ENCODE data around the gene NDNF.

DNA sequence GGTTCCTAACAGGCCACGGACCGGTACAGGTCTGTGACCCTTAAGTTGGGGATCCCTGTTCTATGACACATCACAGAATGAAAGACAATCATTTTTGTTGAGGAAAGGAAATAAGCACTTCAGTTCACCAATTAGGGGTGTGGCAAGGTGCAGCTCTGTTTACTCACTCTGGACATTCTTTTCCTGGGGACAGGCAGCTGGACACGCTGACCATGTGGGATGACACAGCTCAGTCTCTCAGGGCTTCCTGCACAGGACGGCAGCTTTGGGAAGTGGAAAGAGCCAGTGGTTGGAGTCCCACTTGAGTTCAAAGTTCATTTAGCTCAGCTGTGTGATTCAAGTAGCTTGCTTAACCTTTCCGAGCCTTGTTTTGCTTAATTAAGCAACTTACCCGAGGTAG lies 55.7 kb downstream of the NDNF start:
- no peak for TF ChIP-seq ATF1 (CRISPR knock-in tag; IDR thresholded peaks at IDR 0.05)
- TF ChIP-seq, protein P1, sequence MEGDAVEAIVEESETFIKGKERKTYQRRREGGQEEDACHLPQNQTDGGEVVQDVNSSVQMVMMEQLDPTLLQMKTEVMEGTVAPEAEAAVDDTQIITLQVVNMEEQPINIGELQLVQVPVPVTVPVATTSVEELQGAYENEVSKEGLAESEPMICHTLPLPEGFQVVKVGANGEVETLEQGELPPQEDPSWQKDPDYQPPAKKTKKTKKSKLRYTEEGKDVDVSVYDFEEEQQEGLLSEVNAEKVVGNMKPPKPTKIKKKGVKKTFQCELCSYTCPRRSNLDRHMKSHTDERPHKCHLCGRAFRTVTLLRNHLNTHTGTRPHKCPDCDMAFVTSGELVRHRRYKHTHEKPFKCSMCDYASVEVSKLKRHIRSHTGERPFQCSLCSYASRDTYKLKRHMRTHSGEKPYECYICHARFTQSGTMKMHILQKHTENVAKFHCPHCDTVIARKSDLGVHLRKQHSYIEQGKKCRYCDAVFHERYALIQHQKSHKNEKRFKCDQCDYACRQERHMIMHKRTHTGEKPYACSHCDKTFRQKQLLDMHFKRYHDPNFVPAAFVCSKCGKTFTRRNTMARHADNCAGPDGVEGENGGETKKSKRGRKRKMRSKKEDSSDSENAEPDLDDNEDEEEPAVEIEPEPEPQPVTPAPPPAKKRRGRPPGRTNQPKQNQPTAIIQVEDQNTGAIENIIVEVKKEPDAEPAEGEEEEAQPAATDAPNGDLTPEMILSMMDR (IDR thresholded peaks at IDR 0.05) = no peak
- no peak for TF ChIP-seq ZNF232 (CRISPR knock-in tag; IDR thresholded peaks at IDR 0.05)
- TF ChIP-seq, protein P2, sequence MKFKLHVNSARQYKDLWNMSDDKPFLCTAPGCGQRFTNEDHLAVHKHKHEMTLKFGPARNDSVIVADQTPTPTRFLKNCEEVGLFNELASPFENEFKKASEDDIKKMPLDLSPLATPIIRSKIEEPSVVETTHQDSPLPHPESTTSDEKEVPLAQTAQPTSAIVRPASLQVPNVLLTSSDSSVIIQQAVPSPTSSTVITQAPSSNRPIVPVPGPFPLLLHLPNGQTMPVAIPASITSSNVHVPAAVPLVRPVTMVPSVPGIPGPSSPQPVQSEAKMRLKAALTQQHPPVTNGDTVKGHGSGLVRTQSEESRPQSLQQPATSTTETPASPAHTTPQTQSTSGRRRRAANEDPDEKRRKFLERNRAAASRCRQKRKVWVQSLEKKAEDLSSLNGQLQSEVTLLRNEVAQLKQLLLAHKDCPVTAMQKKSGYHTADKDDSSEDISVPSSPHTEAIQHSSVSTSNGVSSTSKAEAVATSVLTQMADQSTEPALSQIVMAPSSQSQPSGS (CRISPR knock-in tag; IDR thresholded peaks at IDR 0.05; ENCODE audit: borderline replicate concordance, low read depth) = no peak
- no peak for TF ChIP-seq SP1 (CRISPR knock-in tag; conservative IDR thresholded peaks at IDR 0.05)
- no peak for TF ChIP-seq NFYB (CRISPR knock-in tag; conservative IDR thresholded peaks at IDR 0.05; ENCODE audit: low read depth)

All from WTC11 (cell line).